ENCODE data around the gene CD247. TPM values are rescaled to one million over a fixed set of nuclear protein-coding genes. Genes with fewer than 3 reads are reported as not detected.
A peak's percentile ranks its signal among the peaks of the same experiment; 100 is the strongest.

CD247 gene
- total RNA-seq, 1 experiment from 2014 or later = not detected

DNA sequence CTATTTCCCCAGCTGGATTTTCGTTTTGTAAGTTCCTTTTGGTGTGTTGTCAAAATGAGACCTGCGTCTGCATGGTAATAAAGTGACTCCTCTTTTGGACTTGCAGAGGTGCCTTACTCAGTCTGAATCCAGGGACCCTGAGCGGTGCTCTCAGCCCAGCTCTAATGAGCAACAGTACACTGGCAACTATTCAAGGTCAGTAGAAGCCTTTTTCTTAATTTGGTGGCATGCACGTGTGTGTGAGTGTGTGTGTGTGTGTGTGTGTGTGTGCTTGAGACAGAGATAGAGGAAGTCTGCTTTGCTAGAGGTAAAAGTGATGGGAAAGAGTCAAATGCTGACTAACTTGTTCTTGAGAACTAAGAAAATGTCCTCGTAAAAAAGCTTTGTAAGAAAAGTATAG lies 105.4 kb downstream of the CD247 start:
- Histone ChIP-seq H3K9ac (ENCODE audit: low read length) (no peak overlapping the region), H3K4me3 (ENCODE audit: low read length) (no peak overlapping the region), H3K9me2 (replicated peaks; ENCODE audit: low read length) (no peaks in the 10 kb centered on the region), H3K36me3 (ENCODE audit: low read depth, low read length) (peaks cover 12% of the 10 kb centered on the region; the same call in 1 of the 2 replicates), H3K27ac (ENCODE audit: low read length) (no peak overlapping the region), H4K20me1 (ENCODE audit: low read length) (no peaks in the 10 kb centered on the region), H3K9me3 (ENCODE audit: low read length) (no peaks in the 10 kb centered on the region), H3F3A (ENCODE audit: low read length, unreplicated experiment) (no peaks in the 10 kb centered on the region), H3K27me3 (ENCODE audit: low read length) (no peaks in the 10 kb centered on the region), H3K4me1 (ENCODE audit: insufficient read depth, low read length) (no peaks in the 10 kb centered on the region; the same call in 1 of the 2 replicates), H3K4me2 (ENCODE audit: low read length) (no peak overlapping the region), H3K79me2 (ENCODE audit: low read length) (no peaks in the 10 kb centered on the region), H2AFZ (ENCODE audit: low read length) (no peak overlapping the region)
- ATAC-seq (no peak), DNase-seq (no peak)
- no TSS peak for BruUV-seq (replicated peaks)
- TF ChIP-seq, protein P1, sequence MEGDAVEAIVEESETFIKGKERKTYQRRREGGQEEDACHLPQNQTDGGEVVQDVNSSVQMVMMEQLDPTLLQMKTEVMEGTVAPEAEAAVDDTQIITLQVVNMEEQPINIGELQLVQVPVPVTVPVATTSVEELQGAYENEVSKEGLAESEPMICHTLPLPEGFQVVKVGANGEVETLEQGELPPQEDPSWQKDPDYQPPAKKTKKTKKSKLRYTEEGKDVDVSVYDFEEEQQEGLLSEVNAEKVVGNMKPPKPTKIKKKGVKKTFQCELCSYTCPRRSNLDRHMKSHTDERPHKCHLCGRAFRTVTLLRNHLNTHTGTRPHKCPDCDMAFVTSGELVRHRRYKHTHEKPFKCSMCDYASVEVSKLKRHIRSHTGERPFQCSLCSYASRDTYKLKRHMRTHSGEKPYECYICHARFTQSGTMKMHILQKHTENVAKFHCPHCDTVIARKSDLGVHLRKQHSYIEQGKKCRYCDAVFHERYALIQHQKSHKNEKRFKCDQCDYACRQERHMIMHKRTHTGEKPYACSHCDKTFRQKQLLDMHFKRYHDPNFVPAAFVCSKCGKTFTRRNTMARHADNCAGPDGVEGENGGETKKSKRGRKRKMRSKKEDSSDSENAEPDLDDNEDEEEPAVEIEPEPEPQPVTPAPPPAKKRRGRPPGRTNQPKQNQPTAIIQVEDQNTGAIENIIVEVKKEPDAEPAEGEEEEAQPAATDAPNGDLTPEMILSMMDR (conservative IDR thresholded peaks at IDR 0.05; ENCODE audit: low read depth, low read length) = no peak
- no peak for TF ChIP-seq EZH2phosphoT487 (IDR thresholded peaks at IDR 0.05; ENCODE audit: borderline replicate concordance, low read length)
- TF ChIP-seq EZH2 (IDR thresholded peaks at IDR 0.05; ENCODE audit: low read length, unreplicated experiment) = no peak
- POLR2A ChIA-PET (ENCODE audit: unreplicated experiment) = no interaction called here
- intact Hi-C loops (cut with micrococcal nuclease) = no loop called here
- CTCF ChIA-PET = no interaction called here

DNA sequence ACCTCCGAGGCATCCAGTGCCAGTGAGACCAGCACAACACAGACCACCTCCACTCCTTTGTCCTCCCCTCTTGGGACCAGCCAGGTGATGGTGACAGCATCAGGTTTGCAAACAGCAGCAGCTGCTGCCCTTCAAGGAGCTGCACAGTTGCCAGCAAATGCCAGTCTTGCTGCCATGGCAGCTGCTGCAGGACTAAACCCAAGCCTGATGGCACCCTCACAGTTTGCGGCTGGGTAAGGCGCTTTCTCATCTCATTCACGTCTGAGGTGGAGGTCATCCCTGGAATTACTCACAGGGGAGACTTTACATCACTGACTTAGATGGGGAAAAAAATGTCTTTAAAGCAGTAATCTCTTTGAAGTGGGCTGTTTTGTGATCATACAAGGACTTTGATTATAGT lies 106.3 kb downstream of the CD247 start:
- Histone ChIP-seq H3K4me1 (ENCODE audit: insufficient read depth, low read length) (no peaks in the 10 kb centered on the region; the same call in 1 of the 2 replicates), H3K9ac (ENCODE audit: low read length) (no peak overlapping the region), H2AFZ (ENCODE audit: low read length) (no peak overlapping the region), H3K9me3 (ENCODE audit: low read length) (no peaks in the 10 kb centered on the region), H3K27ac (ENCODE audit: low read length) (no peak overlapping the region), H3K36me3 (ENCODE audit: low read depth, low read length) (peaks cover 12% of the 10 kb centered on the region; the same call in 1 of the 2 replicates), H3K79me2 (ENCODE audit: low read length) (no peaks in the 10 kb centered on the region), H3K4me3 (ENCODE audit: low read length) (no peak overlapping the region), H3F3A (ENCODE audit: low read length, unreplicated experiment) (peaks cover 4% of the 10 kb centered on the region), H3K9me2 (replicated peaks; ENCODE audit: low read length) (no peaks in the 10 kb centered on the region), H4K20me1 (ENCODE audit: low read length) (no peaks in the 10 kb centered on the region), H3K27me3 (ENCODE audit: low read length) (no peaks in the 10 kb centered on the region), H3K4me2 (ENCODE audit: low read length) (no peak overlapping the region)
- intact Hi-C loops (cut with micrococcal nuclease) = no loop called here
- DNase-seq = no peak
- TF ChIP-seq EZH2 (IDR thresholded peaks at IDR 0.05; ENCODE audit: low read length, unreplicated experiment) (no peak), EZH2phosphoT487 (IDR thresholded peaks at IDR 0.05; ENCODE audit: borderline replicate concordance, low read length) (no peak)
- no TSS peak for BruUV-seq (replicated peaks)
- CTCF ChIA-PET = no interaction called here
- no peak for ATAC-seq
- POLR2A ChIA-PET (ENCODE audit: unreplicated experiment) = no interaction called here

DNA sequence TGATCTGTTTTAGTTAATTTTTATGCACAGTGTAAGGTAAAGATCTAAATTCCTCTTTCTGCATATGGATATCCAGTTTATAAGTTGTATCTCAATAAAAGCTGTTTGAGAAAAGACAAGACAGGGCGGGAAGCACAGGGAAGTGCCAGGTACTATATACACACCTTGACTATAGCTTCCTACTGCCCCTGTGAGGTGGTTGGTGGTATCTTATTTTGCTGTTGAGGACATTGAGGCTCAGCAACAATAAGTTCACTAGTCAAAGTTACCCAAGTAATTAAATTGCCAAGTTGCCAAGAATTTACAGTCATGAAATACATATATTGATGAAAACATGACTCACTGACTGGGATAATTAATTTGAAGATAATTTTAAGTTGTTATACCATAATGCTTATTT lies 109.1 kb downstream of the CD247 start:
- ATAC-seq (0 out of 2 replicates have a peak, but pooled peaks have one; percentile 34), DNase-seq (peak; percentile 56)
- H3K79me2 ChIP-seq (ENCODE audit: low read length) = no peaks in the 10 kb centered on the region
- no peaks in the 10 kb centered on the region for H4K20me1 ChIP-seq (ENCODE audit: low read length)
- H2AFZ ChIP-seq (ENCODE audit: low read length) = no peak overlapping the region
- no peaks in the 10 kb centered on the region for H3K9me2 ChIP-seq (replicated peaks; ENCODE audit: low read length)
- no peak overlapping the region for H3K27ac ChIP-seq (ENCODE audit: low read length)
- intact Hi-C loops (cut with micrococcal nuclease) = no loop called here
- ChIA-PET CTCF (interaction anchor here (0.6 to 1.0 kb wide), 2 partner anchors 141 to 388 kb away, joined by 4 to 5 read pairs; no protein-coding TSS in a partner anchor), POLR2A (ENCODE audit: unreplicated experiment) (interaction anchor here (0.5 to 0.6 kb wide), 2 partner anchors 8 to 42 kb away, joined by 3 to 5 read pairs; no protein-coding TSS in a partner anchor)
- no peak overlapping the region for H3K9ac ChIP-seq (ENCODE audit: low read length)
- TF ChIP-seq, protein P1 (conservative IDR thresholded peaks at IDR 0.05; ENCODE audit: low read depth, low read length) = peak; percentile 64
- TF ChIP-seq EZH2phosphoT487 (IDR thresholded peaks at IDR 0.05; ENCODE audit: borderline replicate concordance, low read length) = no peak
- H3F3A ChIP-seq (ENCODE audit: low read length, unreplicated experiment) = peaks cover 4% of the 10 kb centered on the region
- no peak overlapping the region for H3K4me3 ChIP-seq (ENCODE audit: low read length)
- peaks cover 15% of the 10 kb centered on the region; the same call in 1 of the 2 replicates for H3K36me3 ChIP-seq (ENCODE audit: low read depth, low read length)
- H3K4me1 ChIP-seq (ENCODE audit: insufficient read depth, low read length) = peaks cover 15% of the 10 kb centered on the region
- no peaks in the 10 kb centered on the region for H3K27me3 ChIP-seq (ENCODE audit: low read length)
- no peaks in the 10 kb centered on the region for H3K9me3 ChIP-seq (ENCODE audit: low read length)
- BruUV-seq (replicated peaks) = no TSS peak
- no peak overlapping the region for H3K4me2 ChIP-seq (ENCODE audit: low read length)
